CD14-positive monocyte (primary cell): ENCODE data around the gene SUN5. TPM values are rescaled to one million over a fixed set of nuclear protein-coding genes. Genes with fewer than 3 reads are reported as not detected.

Experiments used
- DNase-seq, 3 donors: peaks; one replicate each; pipeline ENCODE4 v3.0.0-alpha.2; 2011 to 2022
- H2AFZ ChIP-seq: 2 replicates; pipeline ENCODE4 v1.6.0; 2012; ENCODE audit warnings: mild to moderate bottlenecking, low read depth, low read length, inconsistent platforms; ENCODE audit not compliant: insufficient read depth, poor library complexity, severe bottlenecking
- H3K27ac ChIP-seq, 2 donors: 1 replicate in 1 of 2; 2 replicates in 1 of 2; pipeline ENCODE4 v1.5.1; 2012 to 2013; ENCODE audit warnings: low read length in 2 of 2, control low read depth in 1 of 2, inconsistent platforms in 1 of 2, low read depth in 1 of 2, mild to moderate bottlenecking in 1 of 2
- H3K27me3 ChIP-seq, 2 donors: one replicate each; pipeline versions ENCODE4 v1.6.0 to v1.6.1; 2011 to 2013; ENCODE audit warnings: low read length in 2 of 2; ENCODE audit not compliant: control insufficient read depth in 2 of 2, insufficient read depth in 2 of 2
- H3K36me3 ChIP-seq, 2 donors: replicated peaks in 1 of 2; 1 replicate in 1 of 2; 2 replicates in 1 of 2; pipeline versions ENCODE4 v1.5.1 to v1.6.1; 2012 to 2013; ENCODE audit warnings: low read length in 2 of 2, control low read depth in 1 of 2, inconsistent platforms in 1 of 2, mild to moderate bottlenecking in 1 of 2; ENCODE audit not compliant: insufficient read depth in 2 of 2, control insufficient read depth in 1 of 2
- H3K4me1 ChIP-seq, 2 donors: 1 replicate in 1 of 2; 2 replicates in 1 of 2; pipeline versions ENCODE4 v1.5.1 to v1.6.1; 2012 to 2013; ENCODE audit warnings: low read length in 2 of 2, control low read depth in 1 of 2, inconsistent platforms in 1 of 2, mild to moderate bottlenecking in 1 of 2, moderate library complexity in 1 of 2; ENCODE audit not compliant: insufficient read depth in 2 of 2, control insufficient read depth in 1 of 2
- H3K4me2 ChIP-seq: replicated peaks from 2 replicates; pipeline ENCODE3; 2012; ENCODE audit warnings: low read length, moderate library complexity, mild to moderate bottlenecking; ENCODE audit not compliant: poor library complexity, severe bottlenecking; ENCODE audit errors: extremely low read depth
- H3K4me3 ChIP-seq, 3 experiments: fragments of 200-600 bp in 1 of 3; sonication (generic) in 1 of 3; replicated peaks in 1 of 3; 1 replicate in 2 of 3; 2 replicates in 1 of 3; pipeline ENCODE4 v1.5.1; 2011 to 2013; ENCODE audit warnings: low read length in 3 of 3, mild to moderate bottlenecking in 3 of 3, control low read depth in 2 of 3, low read depth in 2 of 3, inconsistent platforms in 1 of 3, moderate library complexity in 1 of 3
- H3K79me2 ChIP-seq: 2 replicates; pipeline ENCODE4 v1.6.0; 2012; ENCODE audit warnings: mild to moderate bottlenecking, control low read depth, inconsistent platforms, low read length, moderate library complexity; ENCODE audit not compliant: insufficient read depth
- H3K9ac ChIP-seq: 2 replicates; pipeline ENCODE4 v1.6.0; 2017; ENCODE audit warnings: low read length, mild to moderate bottlenecking; ENCODE audit not compliant: insufficient read depth, poor library complexity, severe bottlenecking
- H3K9me3 ChIP-seq, 2 donors: replicated peaks in 1 of 2; 1 replicate in 1 of 2; 2 replicates in 1 of 2; pipeline versions ENCODE4 v1.5.1 to v1.6.1; 2012 to 2013; ENCODE audit warnings: low read length in 2 of 2, control low read depth in 1 of 2; ENCODE audit not compliant: control insufficient read depth in 1 of 2, insufficient read depth in 1 of 2
- H4K20me1 ChIP-seq: 2 replicates; pipeline ENCODE4 v1.6.0; 2012; ENCODE audit warnings: mild to moderate bottlenecking, low read length, control low read depth, moderate library complexity; ENCODE audit not compliant: insufficient read depth
- H3K27ac Mint-ChIP-seq, 7 donors: one replicate each; pipeline ENCODE4 v1.8.0; 2020; ENCODE audit warnings: mild to moderate bottlenecking in 7 of 7, mixed read lengths in 7 of 7, moderate library complexity in 6 of 7, inconsistent platforms in 2 of 7
- H3K27me3 Mint-ChIP-seq, 3 donors: one replicate each; pipeline ENCODE4 v1.8.0; 2021 to 2022; ENCODE audit warnings: low read depth in 3 of 3, mild to moderate bottlenecking in 3 of 3, mixed read lengths in 3 of 3, moderate library complexity in 3 of 3, inconsistent platforms in 1 of 3
- H3K36me3 Mint-ChIP-seq, 2 donors: one replicate each; pipeline ENCODE4 v1.8.0; 2020; ENCODE audit warnings: mixed read lengths in 2 of 2, inconsistent platforms in 1 of 2, mild to moderate bottlenecking in 1 of 2
- H3K4me1 Mint-ChIP-seq: one replicate; pipeline ENCODE4 v1.8.0; 2020; ENCODE audit warnings: mild to moderate bottlenecking, mixed read lengths
- H3K4me3 Mint-ChIP-seq, 2 donors: one replicate each; pipeline ENCODE4 v1.8.0; 2020; ENCODE audit warnings: mild to moderate bottlenecking in 2 of 2, mixed read lengths in 2 of 2, moderate library complexity in 1 of 2
- H3K9me3 Mint-ChIP-seq, 7 donors: one replicate each; pipeline ENCODE4 v1.8.0; 2020 to 2022; ENCODE audit warnings: mixed read lengths in 7 of 7, mild to moderate bottlenecking in 6 of 7, moderate library complexity in 6 of 7, inconsistent platforms in 2 of 7
- CTCF ChIP-seq: fragments of 200-600 bp; IDR thresholded peaks from one replicate; pipeline ENCODE4 v1.8.0; 2022; ENCODE audit warnings: antibody characterized with exemption, mild to moderate bottlenecking
- WGBS: methylation state at CpG from one replicate; pipeline ENCODE4 v1.1.5; 2013; ENCODE audit warnings: missing lambda C conversion rate; ENCODE audit not compliant: insufficient coverage; 5-methylcytosine and 5-hydroxymethylcytosine counted together
- intact Hi-C, 2 donors: fragments of 100-400 bp; cut with micrococcal nuclease; formaldehyde crosslinking; loops; one replicate each; pipeline versions ENCODE4 v1.15.0 to v1.15.1; 2023
- polyA plus RNA-seq, 3 donors: library from polyadenylated mRNA; depleted of rRNA in 1 of 3; unstranded in 2 of 3; stranded (reverse) in 1 of 3; fragments of 300-500 nt in 2 of 3; fragments of >200 nt in 1 of 3; fragmentation: Illumina TruSeq in 2 of 3; gene quantifications; 1 replicate in 2 of 3; 2 replicates in 1 of 3; pipeline ENCODE4 v1.2.3, GENCODE V29; 2012 to 2021

SUN5 gene
- polyA plus RNA-seq, 3 donors = not detected

DNA sequence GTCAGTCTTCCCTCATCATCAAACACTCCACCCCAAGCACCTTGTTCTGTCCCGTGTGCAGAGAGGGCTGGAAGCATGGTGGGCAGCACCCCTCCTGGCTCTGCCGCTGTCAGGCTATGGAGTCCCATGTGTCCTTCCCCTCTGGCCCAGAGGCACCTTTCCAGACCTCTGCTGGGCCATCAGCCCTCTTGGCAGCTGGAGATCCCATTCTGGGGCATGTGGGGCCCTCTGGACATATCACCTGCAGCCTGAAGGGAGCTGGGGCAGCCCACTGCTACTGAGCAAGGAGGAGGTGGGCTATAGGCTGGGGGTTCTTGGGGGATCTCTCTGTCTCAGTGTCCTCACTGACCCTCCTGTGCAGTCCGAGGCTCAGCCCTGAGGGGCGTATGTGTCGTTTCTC is 42.2 kb downstream of the SUN5 start:
- Histone ChIP-seq H3K4me1 (no peaks in the 10 kb centered on the region), H3K4me3 (no peak overlapping the region), H2AFZ (no peak overlapping the region), H3K27me3 (no peaks in the 10 kb centered on the region), H3K27ac (no peak overlapping the region), H3K9ac (no peak overlapping the region), H3K36me3 (no peaks in the 10 kb centered on the region), H3K4me2 (no peak overlapping the region), H3K9me3 (peaks cover 3 to 12% of the 10 kb centered on the region in 2 donors), H3K79me2 (no peaks in the 10 kb centered on the region), H4K20me1 (no peaks in the 10 kb centered on the region)
- Mint-ChIP-seq H3K4me1 (peaks cover under 1% of the 10 kb centered on the region), H3K27ac (peak overlapping the region in 1 of 7 donors; percentile 55), H3K27me3 (peaks cover 0 to 6% (median 1%) of the 10 kb centered on the region in 3 donors), H3K4me3 (no peak overlapping the region), H3K9me3 (peaks cover 6 to 14% (median 10%) of the 10 kb centered on the region in 7 donors), H3K36me3 (no peaks in the 10 kb centered on the region)
- intact Hi-C loops = no loop called here
- TF ChIP-seq CTCF = no peak
- 100% methylated on average over 2 of the region's 5 CpGs for WGBS
- peak in 1 of 3 donors; percentile 1 for DNase-seq

- no peak overlapping the region for H3K27ac ChIP-seq
- no peak for TF ChIP-seq CTCF
- H3K27me3 ChIP-seq = no peaks in the 10 kb centered on the region
- 92% methylated on average over 26 of the region's 28 CpGs for WGBS
- no peak overlapping the region for H2AFZ ChIP-seq
- H3K4me2 ChIP-seq = no peak overlapping the region
- H3K4me3 ChIP-seq = no peak overlapping the region
- Mint-ChIP-seq H3K9me3 (peaks cover 11 to 21% (median 15%) of the 10 kb centered on the region in 7 donors), H3K4me3 (no peak overlapping the region), H3K27me3 (peaks cover 0 to 6% (median 2%) of the 10 kb centered on the region in 3 donors), H3K4me1 (no peaks in the 10 kb centered on the region), H3K36me3 (no peaks in the 10 kb centered on the region), H3K27ac (no peak overlapping the region)
- H3K9ac ChIP-seq = no peak overlapping the region
- no peaks in the 10 kb centered on the region for H3K4me1 ChIP-seq
- H4K20me1 ChIP-seq = no peaks in the 10 kb centered on the region
- peaks cover 8 to 12% of the 10 kb centered on the region in 2 donors for H3K9me3 ChIP-seq
- intact Hi-C loops = no loop called here
- no peak for DNase-seq
- H3K36me3 ChIP-seq = no peaks in the 10 kb centered on the region
- no peaks in the 10 kb centered on the region for H3K79me2 ChIP-seq
Observed at GRCh38 chr20:32960849-32961731, 43.1 kb downstream of the SUN5 start.
